Measurements from ENCODE around the gene TGFB3.

The TGFB3 gene

GRCh38 chr14:75990297-75990696 lies 8.5 kb upstream of the TGFB3 start:
- DNase-seq (ENCODE audit: extremely low spot score), result no peak
- CTCF ChIA-PET, result no interaction called here
- POLR2A ChIA-PET, result no interaction called here
- TF ChIP-seq ELF4 (IDR thresholded peaks at IDR 0.05) (no peak), L3MBTL2 (conservative IDR thresholded peaks at IDR 0.05) (no peak), ZNF384 (IDR thresholded peaks at IDR 0.05) (no peak), TARDBP (IDR thresholded peaks at IDR 0.05) (no peak), FOXM1 (IDR thresholded peaks at IDR 0.05; ENCODE audit: borderline replicate concordance) (no peak), NFRKB (IDR thresholded peaks at IDR 0.05) (no peak), CTBP1 (IDR thresholded peaks at IDR 0.05; ENCODE audit: borderline replicate concordance) (no peak)

GRCh38 chr14:75989134-75989533 lies 7.3 kb upstream of the TGFB3 start:
- no peak for TF ChIP-seq ELF4 (IDR thresholded peaks at IDR 0.05)
- TF ChIP-seq CTBP1 (IDR thresholded peaks at IDR 0.05; ENCODE audit: borderline replicate concordance), result no peak
- no peak for TF ChIP-seq FOXA1 (IDR thresholded peaks at IDR 0.05)
- TF ChIP-seq L3MBTL2 (conservative IDR thresholded peaks at IDR 0.05), result no peak
- no peak for TF ChIP-seq TARDBP (IDR thresholded peaks at IDR 0.05)
- no peak for TF ChIP-seq PKNOX1 (IDR thresholded peaks at IDR 0.05)
- TF ChIP-seq SUZ12 (IDR thresholded peaks at IDR 0.05), result no peak
- TF ChIP-seq BHLHE40 (IDR thresholded peaks at IDR 0.05; ENCODE audit: borderline replicate concordance), result no peak
- no peak for TF ChIP-seq FOXM1 (IDR thresholded peaks at IDR 0.05; ENCODE audit: borderline replicate concordance)
- TF ChIP-seq HDGF (IDR thresholded peaks at IDR 0.05; ENCODE audit: borderline replicate concordance), result no peak
- no peak for TF ChIP-seq FOXK2 (IDR thresholded peaks at IDR 0.05)
- TF ChIP-seq LEF1 (IDR thresholded peaks at IDR 0.05; ENCODE audit: borderline replicate concordance), result no peak
- ChIA-PET POLR2A (no interaction called here), CTCF (no interaction called here)
- no peak for DNase-seq (ENCODE audit: extremely low spot score)

GRCh38 chr14:75987201-75987970 lies 5.6 kb upstream of the TGFB3 start:
- TF ChIP-seq TARDBP (IDR thresholded peaks at IDR 0.05), result no peak
- TF ChIP-seq LEF1 (IDR thresholded peaks at IDR 0.05; ENCODE audit: borderline replicate concordance), result no peak
- TF ChIP-seq CTBP1 (IDR thresholded peaks at IDR 0.05; ENCODE audit: borderline replicate concordance), result no peak
- no peak for TF ChIP-seq SP1 (IDR thresholded peaks at IDR 0.05)
- TF ChIP-seq L3MBTL2 (conservative IDR thresholded peaks at IDR 0.05), result no peak
- no peak for TF ChIP-seq ZNF384 (IDR thresholded peaks at IDR 0.05)
- no peak for TF ChIP-seq FOXK2 (IDR thresholded peaks at IDR 0.05)
- TF ChIP-seq HDGF (IDR thresholded peaks at IDR 0.05; ENCODE audit: borderline replicate concordance), result no peak
- TF ChIP-seq PKNOX1 (IDR thresholded peaks at IDR 0.05), result no peak
- no peak for TF ChIP-seq FOXM1 (IDR thresholded peaks at IDR 0.05; ENCODE audit: borderline replicate concordance)
- ChIA-PET CTCF (no interaction called here), POLR2A (no interaction called here)
- no peak for DNase-seq (ENCODE audit: extremely low spot score)

GRCh38 chr14:75986439-75986765 lies 4.6 kb upstream of the TGFB3 start:
- ChIA-PET POLR2A (no interaction called here), CTCF (interaction anchor here (1.7 kb wide), 1 partner anchor 9 kb away, joined by 4 read pairs; no protein-coding TSS in a partner anchor)
- no peak for TF ChIP-seq LEF1 (IDR thresholded peaks at IDR 0.05; ENCODE audit: borderline replicate concordance)
- no peak for TF ChIP-seq HDGF (IDR thresholded peaks at IDR 0.05; ENCODE audit: borderline replicate concordance)
- TF ChIP-seq FOXM1 (IDR thresholded peaks at IDR 0.05; ENCODE audit: borderline replicate concordance), result no peak
- TF ChIP-seq NFRKB (IDR thresholded peaks at IDR 0.05), result no peak
- TF ChIP-seq FOXK2 (IDR thresholded peaks at IDR 0.05), result no peak
- TF ChIP-seq BHLHE40 (IDR thresholded peaks at IDR 0.05; ENCODE audit: borderline replicate concordance), result no peak
- no peak for TF ChIP-seq ELF4 (IDR thresholded peaks at IDR 0.05)
- no peak for TF ChIP-seq L3MBTL2 (conservative IDR thresholded peaks at IDR 0.05)
- TF ChIP-seq SUZ12 (IDR thresholded peaks at IDR 0.05), result no peak
- TF ChIP-seq TARDBP (IDR thresholded peaks at IDR 0.05), result no peak
- TF ChIP-seq PKNOX1 (IDR thresholded peaks at IDR 0.05), result no peak
- no peak for TF ChIP-seq ZNF384 (IDR thresholded peaks at IDR 0.05)
- TF ChIP-seq ARNT (IDR thresholded peaks at IDR 0.05), result no peak
- no peak for TF ChIP-seq SP1 (IDR thresholded peaks at IDR 0.05)
- TF ChIP-seq CTBP1 (IDR thresholded peaks at IDR 0.05; ENCODE audit: borderline replicate concordance), result no peak
- DNase-seq (ENCODE audit: extremely low spot score), result no peak

- peak; percentile 80 for DNase-seq (ENCODE audit: extremely low spot score)
- ChIA-PET POLR2A (interaction anchor here (1.3 kb wide), 1 partner anchor 155 kb away, joined by 3 read pairs; no protein-coding TSS in a partner anchor), CTCF (interaction anchor here (1.0 to 1.7 kb wide), 3 partner anchors 9 to 277 kb away, joined by 4 to 5 read pairs (median 4); no protein-coding TSS in a partner anchor)
- TF ChIP-seq NFRKB (IDR thresholded peaks at IDR 0.05) (no peak), L3MBTL2 (conservative IDR thresholded peaks at IDR 0.05) (no peak), BHLHE40 (IDR thresholded peaks at IDR 0.05; ENCODE audit: borderline replicate concordance) (no peak), ELF4 (IDR thresholded peaks at IDR 0.05) (no peak), TARDBP (IDR thresholded peaks at IDR 0.05) (no peak), ZNF384 (IDR thresholded peaks at IDR 0.05) (no peak), FOXK2 (IDR thresholded peaks at IDR 0.05) (no peak), PKNOX1 (IDR thresholded peaks at IDR 0.05) (no peak), ARNT (IDR thresholded peaks at IDR 0.05) (no peak), CTBP1 (IDR thresholded peaks at IDR 0.05; ENCODE audit: borderline replicate concordance) (no peak), LEF1 (IDR thresholded peaks at IDR 0.05; ENCODE audit: borderline replicate concordance) (no peak), SUZ12 (IDR thresholded peaks at IDR 0.05) (no peak), FOXM1 (IDR thresholded peaks at IDR 0.05; ENCODE audit: borderline replicate concordance) (no peak), HDGF (IDR thresholded peaks at IDR 0.05; ENCODE audit: borderline replicate concordance) (no peak), SP1 (IDR thresholded peaks at IDR 0.05) (no peak), FOXA1 (IDR thresholded peaks at IDR 0.05) (no peak)
Observed at GRCh38 chr14:75985618-75986438, 4.0 kb upstream of the TGFB3 start, which contains the start of gene IFT43. IFT43 (plus strand) TSS chr14:75985763; CDS start chr14:75985787, 24 bp downstream.

Data from HEK293T (cell line).